Loucy (cell line): ENCODE data around the gene MAPK8IP1.

ENCODE experiments used
- H2AFZ ChIP-seq: fragments of 200-600 bp; sonication (generic); 2 replicates; pipeline ENCODE4 v1.6.0; 2016; ENCODE audit warnings: antibody characterized with exemption, mild to moderate bottlenecking, low read length, moderate library complexity
- H3F3A ChIP-seq: fragments of 200-600 bp; 2 replicates; pipeline ENCODE4 v1.6.0; 2016; ENCODE audit warnings: antibody characterized with exemption, low read depth, mild to moderate bottlenecking
- H3K27me3 ChIP-seq: fragments of 200-600 bp; sonication (generic); 2 replicates; pipeline ENCODE4 v1.6.1; 2014; ENCODE audit warnings: low read length, mild to moderate bottlenecking; ENCODE audit not compliant: insufficient read depth, poor library complexity, severe bottlenecking
- H3K36me3 ChIP-seq: fragments of 200-600 bp; sonication (generic); 2 replicates; pipeline ENCODE4 v1.6.1; 2016; ENCODE audit warnings: low read length; ENCODE audit not compliant: insufficient read depth
- H3K4me1 ChIP-seq: fragments of 200-600 bp; sonication (generic); 2 replicates; pipeline ENCODE4 v1.5.1; 2014; ENCODE audit warnings: low read length, mild to moderate bottlenecking; ENCODE audit not compliant: insufficient read depth, poor library complexity, severe bottlenecking
- H3K4me2 ChIP-seq: fragments of 200-600 bp; sonication (generic); 2 replicates; pipeline ENCODE4 v1.6.0; 2014; ENCODE audit warnings: antibody characterized with exemption, low read length, low read depth, mild to moderate bottlenecking; ENCODE audit not compliant: poor library complexity, severe bottlenecking
- H3K4me3 ChIP-seq: fragments of 200-600 bp; sonication (generic); 2 replicates; pipeline ENCODE4 v1.5.1; 2014; ENCODE audit warnings: low read length, mild to moderate bottlenecking, mixed read lengths; ENCODE audit not compliant: poor library complexity, severe bottlenecking
- H3K79me2 ChIP-seq: fragments of 200-600 bp; sonication (generic); 2 replicates; pipeline ENCODE4 v1.6.1; 2014; ENCODE audit warnings: low read length; ENCODE audit not compliant: insufficient read depth
- H3K9ac ChIP-seq: fragments of 200-600 bp; sonication (generic); 2 replicates; pipeline ENCODE4 v1.6.0; 2014; ENCODE audit warnings: mild to moderate bottlenecking, low read depth, low read length, moderate library complexity; ENCODE audit not compliant: poor library complexity, severe bottlenecking
- H3K9me2 ChIP-seq: fragments of 200-600 bp; sonication (generic); replicated peaks from 2 replicates; pipeline ENCODE4 v1.6.1; 2016; ENCODE audit warnings: low read depth, low read length, mixed read lengths
- H3K9me3 ChIP-seq: fragments of 200-600 bp; sonication (generic); 2 replicates; pipeline ENCODE4 v1.6.1; 2014; ENCODE audit warnings: mild to moderate bottlenecking, antibody characterized with exemption, low read length, low read depth; ENCODE audit not compliant: insufficient read depth
- H4K20me1 ChIP-seq: fragments of 200-600 bp; sonication (generic); 2 replicates; pipeline ENCODE4 v1.6.0; 2014; ENCODE audit warnings: antibody characterized with exemption, low read length, mild to moderate bottlenecking; ENCODE audit not compliant: insufficient read depth, poor library complexity, severe bottlenecking
- CTCF ChIP-seq: fragments of 200-600 bp; sonication (generic); conservative IDR thresholded peaks from 2 replicates; pipeline ENCODE4 v1.5.1; 2014; ENCODE audit warnings: mild to moderate bottlenecking, antibody characterized with exemption, low read length
- EZH2phosphoT487 ChIP-seq: fragments of 200-600 bp; IDR thresholded peaks from 2 replicates; pipeline ENCODE4 v1.6.1; 2018; ENCODE audit warnings: antibody characterized with exemption, mild to moderate bottlenecking, moderate library complexity, borderline replicate concordance

MAPK8IP1 gene

GRCh38 chr11:45945397-45945999 lies 60.0 kb downstream of the MAPK8IP1 start:
- no peaks in the 10 kb centered on the region for H3K79me2 ChIP-seq
- H3F3A ChIP-seq: no peaks in the 10 kb centered on the region
- TF ChIP-seq CTCF (no peak), EZH2phosphoT487 (no peak)
- H3K4me3 ChIP-seq: no peak overlapping the region
- H3K27me3 ChIP-seq: no peaks in the 10 kb centered on the region
- H3K9me2 ChIP-seq: no peaks in the 10 kb centered on the region
- H3K9ac ChIP-seq: no peak overlapping the region
- peaks cover 68% of the 10 kb centered on the region; the same call in 1 of the 2 replicates for H3K36me3 ChIP-seq
- no peaks in the 10 kb centered on the region for H4K20me1 ChIP-seq
- no peaks in the 10 kb centered on the region for H3K4me1 ChIP-seq
- no peak overlapping the region for H3K4me2 ChIP-seq
- H2AFZ ChIP-seq: no peak overlapping the region
- no peaks in the 10 kb centered on the region for H3K9me3 ChIP-seq

DNA sequence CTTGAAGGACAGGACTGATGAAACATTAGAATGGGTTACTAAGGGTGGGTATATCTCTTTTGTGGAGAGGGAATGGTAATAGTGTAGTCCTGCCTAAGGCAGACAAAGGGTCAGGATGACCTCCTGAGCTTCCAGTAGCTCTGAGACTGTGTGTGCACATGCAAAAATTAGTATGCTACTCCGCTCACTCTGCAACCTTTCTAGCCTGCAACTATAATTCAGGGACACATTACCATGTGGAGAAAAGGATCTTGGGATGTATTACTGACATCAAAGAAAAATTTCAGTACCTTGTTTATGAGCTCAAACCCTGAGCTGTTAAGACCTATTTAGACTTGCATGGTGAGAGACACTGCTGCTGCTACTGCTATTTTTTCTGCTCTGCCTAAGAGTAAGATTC lies 62.4 kb downstream of the MAPK8IP1 start:
- TF ChIP-seq EZH2phosphoT487 (no peak), CTCF (no peak)
- H3K36me3 ChIP-seq: peaks cover 79% of the 10 kb centered on the region; the same call in 1 of the 2 replicates

DNA sequence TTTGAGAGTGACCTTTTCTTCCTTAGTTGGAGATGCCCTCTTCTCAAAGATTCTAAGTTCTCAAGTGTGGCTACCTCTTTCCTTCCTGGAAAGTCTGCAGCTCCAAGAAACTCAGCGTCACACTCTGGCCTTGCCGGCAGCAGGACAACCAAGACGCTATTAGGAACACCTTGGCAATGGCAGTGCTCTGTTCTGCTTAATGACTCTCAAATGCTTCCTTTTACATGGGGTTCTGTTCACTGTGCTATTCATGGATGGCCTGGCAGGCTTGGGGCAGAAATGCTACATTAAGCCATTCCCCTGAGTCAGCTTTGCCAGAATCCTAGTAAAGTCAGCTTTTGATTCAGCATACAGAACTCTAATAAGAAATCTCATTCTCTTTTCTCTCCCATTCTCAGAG lies 62.9 kb downstream of the MAPK8IP1 start:
- TF ChIP-seq CTCF (no peak), EZH2phosphoT487 (no peak)
- peaks cover 82% of the 10 kb centered on the region; the same call in 1 of the 2 replicates for H3K36me3 ChIP-seq
- H3K79me2 ChIP-seq: no peaks in the 10 kb centered on the region

More for the DNA sequence above, 62.4 kb downstream of the MAPK8IP1 start:
- Histone ChIP-seq H3K9me2 (no peaks in the 10 kb centered on the region), H2AFZ (no peak overlapping the region), H3K4me3 (no peak overlapping the region), H3K9me3 (no peaks in the 10 kb centered on the region), H3K27me3 (no peaks in the 10 kb centered on the region), H3K79me2 (no peaks in the 10 kb centered on the region), H3K9ac (no peak overlapping the region), H3K4me2 (no peak overlapping the region), H3K4me1 (no peaks in the 10 kb centered on the region), H4K20me1 (no peaks in the 10 kb centered on the region), H3F3A (no peaks in the 10 kb centered on the region)

More for the DNA sequence above, 62.9 kb downstream of the MAPK8IP1 start:
- H3F3A ChIP-seq: no peaks in the 10 kb centered on the region
- no peaks in the 10 kb centered on the region for H3K9me3 ChIP-seq
- H4K20me1 ChIP-seq: no peaks in the 10 kb centered on the region
- H3K9ac ChIP-seq: no peak overlapping the region
- H2AFZ ChIP-seq: no peak overlapping the region
- no peaks in the 10 kb centered on the region for H3K27me3 ChIP-seq
- H3K4me1 ChIP-seq: no peaks in the 10 kb centered on the region
- H3K9me2 ChIP-seq: no peaks in the 10 kb centered on the region
- H3K4me3 ChIP-seq: no peak overlapping the region
- no peak overlapping the region for H3K4me2 ChIP-seq
